GM19455 (cell line): ENCODE data around the gene CCDC69.

Experiments used
- ATAC-seq: cut with Tn5 transposase; IDR thresholded peaks from one replicate; pipeline ENCODE4 v1.9.1; 2021; ENCODE audit not compliant: unreplicated experiment

CCDC69 gene

GRCh38 chr5:151168602-151169344 is 55.1 kb downstream of the CCDC69 start:
- ATAC-seq: no peak

- no peak for ATAC-seq
Observed at GRCh38 chr5:151167022-151167421, 56.9 kb downstream of the CCDC69 start.

- ATAC-seq: peak; percentile 77
Observed at GRCh38 chr5:151164687-151165392, 59.1 kb downstream of the CCDC69 start.

GRCh38 chr5:151162776-151163175 is 61.1 kb downstream of the CCDC69 start:
- no peak for ATAC-seq

- peak; percentile 25 for ATAC-seq
Observed at GRCh38 chr5:151159649-151160373, 64.1 kb downstream of the CCDC69 start.

- ATAC-seq: no peak
Observed at GRCh38 chr5:151158287-151158661, 65.6 kb downstream of the CCDC69 start.

GRCh38 chr5:151157426-151158286 is 66.2 kb downstream of the CCDC69 start, which contains the start of gene ANXA6:
ANXA6 (minus strand) TSS chr5:151157779; CDS start chr5:151147901, 9,878 bp downstream.
- ATAC-seq: peak; percentile 47

- no peak for ATAC-seq
Observed at GRCh38 chr5:151156507-151157420, 67.1 kb downstream of the CCDC69 start.

- ATAC-seq: peak; percentile 38
Observed at GRCh38 chr5:151155775-151156506, 68.0 kb downstream of the CCDC69 start.

GRCh38 chr5:151154931-151155774 is 68.7 kb downstream of the CCDC69 start:
- peak; percentile 28 for ATAC-seq

- ATAC-seq: no peak
Observed at GRCh38 chr5:151153766-151154272, 70.1 kb downstream of the CCDC69 start.

- ATAC-seq: no peak
Observed at GRCh38 chr5:151153300-151153699, 70.6 kb downstream of the CCDC69 start.

GRCh38 chr5:151151793-151152192 is 72.1 kb downstream of the CCDC69 start:
- no peak for ATAC-seq

GRCh38 chr5:151151263-151151660 is 72.6 kb downstream of the CCDC69 start:
- ATAC-seq: no peak

- peak; percentile 47 for ATAC-seq
Observed at GRCh38 chr5:151150471-151151262, 73.2 kb downstream of the CCDC69 start.

- no peak for ATAC-seq
Observed at GRCh38 chr5:151148583-151148982, 75.3 kb downstream of the CCDC69 start.

GRCh38 chr5:151147033-151147432 is 76.9 kb downstream of the CCDC69 start:
- ATAC-seq: no peak
